DND-41 (cell line): Measurements from ENCODE around the gene ARMC2.

ENCODE experiments used
- CTCF ChIP-seq: IDR thresholded peaks from 2 replicates; pipeline ENCODE4 v1.5.1; 2012; ENCODE audit warnings: borderline replicate concordance, low read length, moderate library complexity, mild to moderate bottlenecking; ENCODE audit not compliant: poor library complexity, severe bottlenecking; ENCODE audit errors: extremely low read depth
- EZH2 ChIP-seq: IDR thresholded peaks from 3 replicates; pipeline ENCODE4 v1.6.1; 2012; ENCODE audit warnings: borderline replicate concordance, low read depth, mild to moderate bottlenecking, moderate library complexity, low read length, inconsistent platforms; ENCODE audit not compliant: severe bottlenecking

GRCh38 chr6:108869876-108870275 is 21.7 kb downstream of the ARMC2 start:
- TF ChIP-seq CTCF (no peak), EZH2 (no peak)
